Bone marrow (tissue), 2 donors: ENCODE data around the gene SERP1.

ENCODE experiments used
- DNase-seq, 2 donors: peaks; one replicate each; lab custom pipeline; 2025; lab: John Stamatoyannopoulos, UW

SERP1 gene

DNA sequence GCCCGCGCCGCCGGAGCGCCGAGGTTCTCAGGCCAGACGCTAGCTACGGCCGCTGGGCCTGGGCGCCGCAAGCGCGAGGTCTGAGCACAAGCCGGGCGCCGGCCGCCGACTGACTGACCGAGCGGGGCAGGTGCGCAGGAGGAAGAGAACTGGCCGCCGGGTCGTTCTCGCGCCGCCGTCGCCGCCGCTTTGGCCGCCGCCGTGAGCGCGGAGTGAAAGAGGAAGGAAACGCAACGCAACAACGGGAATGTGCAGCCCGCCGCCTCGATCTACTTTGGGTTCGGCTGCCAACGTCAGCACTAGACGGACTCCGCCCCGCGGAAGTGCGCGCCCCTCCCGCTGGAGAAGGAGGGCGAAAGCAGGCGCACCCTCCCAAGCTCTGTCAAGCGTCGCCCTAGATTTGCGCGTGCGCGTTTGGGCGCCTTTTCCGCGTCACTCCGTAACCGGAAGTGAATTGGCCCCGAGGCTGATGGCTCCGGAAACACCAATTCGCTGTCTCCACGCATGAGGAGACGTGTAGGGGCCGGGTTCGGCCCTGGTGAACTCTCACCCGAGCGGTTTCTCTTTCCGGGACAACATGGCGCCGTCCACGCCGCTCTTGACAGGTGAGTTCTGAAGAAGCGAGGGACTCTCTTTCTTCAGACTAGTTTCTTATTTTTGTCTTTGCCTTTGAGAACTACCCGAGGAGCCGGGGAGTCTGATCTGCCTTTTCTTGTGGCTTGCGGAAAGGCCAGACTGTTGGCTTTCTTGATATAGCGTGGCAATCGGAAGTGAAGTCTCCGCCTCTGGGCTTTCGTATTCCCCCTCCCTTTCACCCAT lies at the start of gene SERP1, which contains the start of gene EIF2A:
Gene SERP1, minus strand, starts transcription at position 271 of the 819 bp plus-strand sequence. CDS start 361 bp downstream, outside the sequence.
Gene EIF2A, plus strand, starts transcription at position 562 of the 819 bp plus-strand sequence. Its CDS starts 16 bp downstream, at position 578.
- DNase-seq = peak; percentile 94 to 98

DNA sequence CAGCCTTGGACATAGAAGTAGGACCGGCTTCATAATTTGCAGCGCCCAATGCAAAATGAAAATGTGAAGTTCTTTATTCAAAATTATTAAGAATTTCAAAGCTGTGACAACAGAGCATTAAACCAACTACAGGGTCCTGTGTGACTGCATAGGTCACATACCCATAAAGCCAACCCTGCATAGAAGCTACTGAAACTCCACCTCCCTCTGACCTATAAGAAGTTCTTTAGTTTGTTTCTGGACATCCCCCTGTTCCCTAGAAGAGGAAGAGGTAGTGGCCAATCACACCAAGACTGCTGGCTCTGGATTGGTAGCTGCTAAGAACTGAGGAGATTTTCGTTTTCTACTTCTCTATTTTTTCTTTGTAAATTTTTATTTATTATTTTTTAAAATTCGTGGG lies 47.9 kb upstream of the SERP1 start:
- no peak for DNase-seq

DNA sequence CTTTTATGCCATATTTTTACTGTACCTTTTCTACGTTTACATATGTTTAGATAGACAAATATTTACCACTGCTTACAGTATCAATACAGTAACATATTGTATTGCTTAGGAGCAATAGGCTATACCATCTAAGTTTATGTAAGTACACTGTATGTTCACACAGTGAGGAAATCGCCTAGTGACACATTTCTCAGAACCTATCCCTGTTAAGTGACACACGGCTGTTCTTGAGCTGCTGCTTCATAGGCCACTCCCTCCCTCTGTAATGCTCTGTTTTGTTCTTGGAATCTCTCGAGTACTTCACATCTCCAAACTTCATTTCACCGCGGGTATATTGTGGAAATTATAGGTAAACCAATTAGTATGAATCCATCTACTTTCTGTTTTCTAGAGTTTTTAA lies 43.5 kb upstream of the SERP1 start:
- DNase-seq = no peak

- no peak for DNase-seq
Measured at GRCh38 chr3:150588027-150588830, 41.9 kb upstream of the SERP1 start.

GRCh38 chr3:150583028-150583427 lies 36.7 kb upstream of the SERP1 start:
- DNase-seq = no peak

- DNase-seq = no peak
Measured at GRCh38 chr3:150582620-150583019, 36.3 kb upstream of the SERP1 start.

DNA sequence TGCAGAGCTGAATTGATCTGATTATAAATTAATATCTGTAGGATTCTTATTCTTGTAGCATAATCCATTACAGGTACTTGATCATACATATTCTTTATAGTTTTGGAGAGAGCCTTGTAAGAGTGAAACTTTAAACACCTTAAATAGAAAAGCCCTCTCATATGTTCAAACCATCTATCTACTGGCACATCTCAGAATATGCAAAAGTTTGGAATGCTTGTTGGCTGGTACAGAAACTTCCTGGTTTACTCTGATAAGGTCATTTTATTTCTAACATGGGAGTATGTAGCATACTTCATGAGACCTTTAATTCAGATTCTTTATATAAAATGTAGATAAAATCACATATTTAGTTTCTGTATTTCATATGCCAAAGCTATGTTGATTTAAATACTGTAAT lies 34.9 kb upstream of the SERP1 start:
- DNase-seq = no peak

DNA sequence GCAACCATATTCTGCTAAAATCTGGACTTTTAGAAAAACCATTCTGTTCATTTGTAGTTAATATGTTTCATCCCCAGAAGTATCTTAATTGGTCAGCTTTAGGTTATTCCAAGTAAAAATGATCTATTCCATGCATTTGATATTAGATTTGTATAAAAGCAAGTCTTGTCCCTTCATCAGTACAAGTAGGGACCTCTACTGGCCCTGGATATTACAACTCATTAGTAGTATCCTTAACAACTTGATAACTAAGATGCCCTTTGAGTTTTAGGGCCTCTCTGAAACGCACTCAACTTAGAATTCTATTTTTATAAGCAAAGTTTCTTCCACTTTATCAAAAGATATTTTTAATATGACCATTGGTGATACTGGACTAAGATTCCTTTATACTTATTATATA lies 31.6 kb upstream of the SERP1 start:
- DNase-seq = no peak

GRCh38 chr3:150567328-150567727 lies 21.0 kb upstream of the SERP1 start:
- DNase-seq = no peak

GRCh38 chr3:150564243-150564642 lies 17.9 kb upstream of the SERP1 start:
- no peak for DNase-seq

DNA sequence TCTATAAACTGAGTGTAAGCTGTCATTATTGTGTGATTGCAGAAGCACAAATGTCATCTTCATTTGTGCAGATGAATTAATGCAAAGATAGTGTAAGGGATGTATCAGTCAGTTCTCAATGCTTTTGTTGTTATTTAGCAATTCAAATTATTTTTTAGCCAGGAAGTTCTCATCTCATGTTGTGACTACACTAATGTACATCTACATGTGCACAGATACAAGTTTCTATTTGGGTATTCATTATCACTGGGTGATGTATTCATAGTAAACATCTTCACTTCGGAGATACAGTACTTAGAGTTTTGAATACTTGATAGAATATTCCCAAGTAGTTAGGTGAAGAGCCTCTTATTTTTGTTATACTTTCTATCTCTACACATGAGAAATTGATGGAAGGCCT lies 11.4 kb upstream of the SERP1 start:
- no peak for DNase-seq

DNA sequence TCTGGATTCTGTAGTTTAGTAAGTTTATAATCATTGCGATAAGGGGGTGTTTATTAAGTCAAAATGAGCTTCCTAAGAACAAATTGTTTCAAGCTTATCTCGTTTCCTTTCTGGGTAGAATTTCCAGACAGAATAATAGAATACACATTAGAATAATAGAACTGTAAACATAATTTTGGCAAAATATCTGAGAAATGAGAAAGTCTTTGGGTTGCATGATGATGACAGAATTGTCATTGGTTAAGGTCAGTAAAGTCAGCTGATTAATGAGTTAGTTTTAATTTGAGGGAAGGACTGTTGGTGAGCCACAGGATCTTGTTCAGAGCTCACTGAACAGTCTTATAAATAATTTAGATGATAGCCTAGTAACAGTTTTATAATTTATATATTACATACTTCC lies 10.5 kb upstream of the SERP1 start:
- DNase-seq = no peak

GRCh38 chr3:150555859-150556436 lies 9.7 kb upstream of the SERP1 start:
- no peak for DNase-seq

DNA sequence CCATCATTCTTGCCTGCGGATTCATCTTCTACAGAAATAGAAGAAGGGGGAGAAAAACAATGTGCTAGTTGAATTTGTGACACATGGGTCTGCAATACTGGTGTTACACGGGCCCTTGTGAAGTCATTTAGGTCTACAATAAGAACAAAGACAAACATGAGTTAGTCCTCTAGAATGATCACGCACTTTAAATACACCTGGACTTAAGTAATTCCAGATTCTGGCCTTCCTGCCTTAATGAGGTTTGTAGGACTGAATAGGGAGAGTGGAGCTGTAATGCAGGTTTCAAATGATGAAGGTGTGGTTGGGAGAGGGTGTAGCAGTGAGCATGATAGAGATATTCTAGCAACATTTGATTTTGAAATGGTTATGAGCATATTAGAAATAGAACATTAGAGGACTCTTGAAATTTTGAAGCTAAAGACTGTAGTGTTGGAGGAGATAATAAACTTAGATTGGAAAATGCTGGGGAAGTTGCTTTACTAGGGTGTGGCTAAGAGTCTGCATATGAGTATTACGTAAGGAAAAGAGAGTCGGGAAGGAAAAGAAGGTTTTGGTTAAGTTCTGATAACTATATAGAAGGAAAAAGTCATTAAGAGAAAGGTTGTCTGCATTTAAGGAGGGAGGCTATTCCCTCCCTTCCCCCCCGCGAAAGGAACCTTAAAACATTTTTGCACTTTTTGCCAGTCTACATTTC lies 897 bp upstream of the SERP1 start:
- DNase-seq = no peak

DNA sequence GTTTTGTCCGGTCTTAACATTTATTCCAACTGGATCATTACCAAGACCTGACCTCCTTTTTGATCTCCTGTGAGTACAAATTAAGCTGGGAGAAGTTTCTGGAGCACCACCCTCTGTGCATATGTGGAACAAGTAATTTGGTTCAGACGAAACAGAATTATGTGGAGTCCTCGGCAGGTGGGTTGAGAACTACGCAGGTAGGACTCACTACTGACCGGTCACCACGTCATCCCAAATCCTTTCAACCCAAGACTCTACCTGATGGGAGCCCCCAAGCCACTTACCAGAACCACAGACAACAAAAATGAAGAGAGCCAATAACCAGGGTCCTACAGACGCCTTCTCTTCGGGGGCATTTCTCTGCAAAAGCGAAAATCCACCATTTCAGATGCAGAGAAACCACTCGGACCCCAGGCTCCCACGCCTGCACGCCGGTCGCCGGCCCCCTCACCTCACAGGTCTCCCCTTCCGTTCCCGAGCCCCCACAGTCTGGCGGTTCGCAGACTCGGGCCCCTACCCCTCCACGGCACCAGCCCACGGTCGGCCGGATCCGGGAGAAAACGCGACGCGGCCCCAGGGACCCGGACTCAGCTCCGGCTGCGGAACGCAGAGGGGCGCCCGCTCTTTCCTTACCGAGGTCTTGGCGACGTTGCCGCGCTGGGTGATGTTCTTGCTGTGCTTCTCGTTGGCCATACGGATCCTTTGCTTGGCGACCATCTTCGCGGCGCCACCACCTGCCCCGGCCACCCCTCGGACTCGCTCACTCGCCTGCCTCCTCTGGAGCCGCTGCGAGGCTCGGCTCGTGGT lies 674 bp downstream of the SERP1 start:
- peak in 1 of 2 donors; percentile 21 for DNase-seq

DNA sequence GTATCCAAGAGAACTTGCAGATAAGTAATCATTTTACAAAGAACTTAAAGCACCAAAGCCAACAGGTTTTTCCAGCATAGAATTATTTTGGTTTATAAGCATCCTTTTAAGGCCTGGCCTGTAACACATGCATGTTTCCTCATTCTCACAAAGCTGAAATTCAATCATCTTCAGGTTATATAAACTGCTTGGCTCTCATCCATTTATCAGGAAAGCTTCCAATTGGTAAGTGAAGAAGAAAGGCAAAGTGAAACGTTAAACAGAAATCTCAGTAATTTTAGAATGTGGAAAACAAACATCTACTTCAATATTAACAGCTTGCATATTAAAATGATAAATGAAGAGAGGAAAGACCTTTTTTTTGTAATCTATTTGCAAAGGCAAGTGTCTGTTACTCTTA lies 1.6 kb downstream of the SERP1 start:
- DNase-seq = no peak

GRCh38 chr3:150544041-150544440 lies 2.3 kb downstream of the SERP1 start:
- no peak for DNase-seq

DNA sequence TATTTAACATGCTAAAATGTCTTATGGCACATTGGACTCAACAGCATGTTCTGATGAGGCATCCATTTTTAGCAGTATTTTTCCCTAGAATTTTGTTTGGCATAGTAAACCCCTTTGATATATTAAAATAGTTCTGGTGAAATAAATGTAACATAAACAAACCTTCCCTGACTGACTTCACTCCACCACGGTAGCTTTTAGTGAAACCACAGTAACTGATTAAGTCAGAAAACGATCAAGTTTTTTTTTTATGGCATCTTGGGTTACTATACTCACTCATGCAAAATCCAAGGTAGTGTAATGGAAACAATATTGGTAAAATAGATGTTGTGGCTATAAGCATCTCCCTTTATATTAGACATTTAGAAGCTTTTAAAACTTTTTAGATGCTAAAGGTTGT lies 2.8 kb downstream of the SERP1 start:
- DNase-seq = no peak

GRCh38 chr3:150543128-150543527 lies 3.2 kb downstream of the SERP1 start:
- DNase-seq = no peak

- no peak for DNase-seq
Measured at GRCh38 chr3:150540991-150541390, 5.3 kb downstream of the SERP1 start.

GRCh38 chr3:150540297-150540696 lies 6.0 kb downstream of the SERP1 start:
- DNase-seq = no peak
